DMS53 treated with DMSO at 0.1 percent for 48 hours (cell line): ENCODE data around the gene ZRANB1.

Experiments
- DNase-seq: peaks from one replicate; lab custom pipeline; 2025; ENCODE audit not compliant: unreplicated experiment; lab: John Stamatoyannopoulos, UW

Gene ZRANB1

DNA sequence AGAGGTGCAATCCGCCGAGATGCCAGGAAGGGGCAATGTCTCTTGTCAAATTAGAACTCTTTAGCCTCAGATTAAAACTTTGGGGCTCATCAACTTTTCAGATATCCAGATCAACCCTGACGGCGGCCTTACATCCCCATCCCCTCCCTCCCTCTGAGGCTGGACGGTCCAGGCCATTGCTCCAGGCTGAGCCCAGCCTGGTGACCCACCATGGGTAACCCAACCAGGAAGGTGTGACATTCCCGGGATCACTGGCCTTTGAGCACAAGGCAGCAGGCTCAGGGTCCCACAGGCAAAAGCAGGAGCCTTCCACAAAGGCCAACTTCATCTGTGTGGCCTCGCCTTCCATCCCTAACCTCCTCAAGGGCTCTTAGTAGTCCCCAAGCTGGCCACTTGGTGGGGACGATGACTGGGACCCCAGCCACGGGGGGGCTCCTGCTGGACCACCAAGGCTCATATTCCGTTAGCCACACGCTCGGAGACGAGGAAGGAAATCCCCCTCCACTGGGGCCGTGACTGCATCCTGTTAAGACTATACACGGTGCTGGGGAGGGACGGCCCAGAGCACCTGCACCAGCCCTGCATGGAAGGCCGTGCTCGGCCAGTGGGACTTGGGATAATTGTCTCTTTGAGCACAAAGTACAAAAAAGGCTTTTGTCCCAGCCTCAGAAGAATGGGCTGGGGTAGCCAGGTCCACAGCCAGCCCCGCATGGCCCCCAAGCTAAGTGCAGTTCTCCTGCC is 62.8 kb downstream of the ZRANB1 start:
- DNase-seq, result no peak

DNA sequence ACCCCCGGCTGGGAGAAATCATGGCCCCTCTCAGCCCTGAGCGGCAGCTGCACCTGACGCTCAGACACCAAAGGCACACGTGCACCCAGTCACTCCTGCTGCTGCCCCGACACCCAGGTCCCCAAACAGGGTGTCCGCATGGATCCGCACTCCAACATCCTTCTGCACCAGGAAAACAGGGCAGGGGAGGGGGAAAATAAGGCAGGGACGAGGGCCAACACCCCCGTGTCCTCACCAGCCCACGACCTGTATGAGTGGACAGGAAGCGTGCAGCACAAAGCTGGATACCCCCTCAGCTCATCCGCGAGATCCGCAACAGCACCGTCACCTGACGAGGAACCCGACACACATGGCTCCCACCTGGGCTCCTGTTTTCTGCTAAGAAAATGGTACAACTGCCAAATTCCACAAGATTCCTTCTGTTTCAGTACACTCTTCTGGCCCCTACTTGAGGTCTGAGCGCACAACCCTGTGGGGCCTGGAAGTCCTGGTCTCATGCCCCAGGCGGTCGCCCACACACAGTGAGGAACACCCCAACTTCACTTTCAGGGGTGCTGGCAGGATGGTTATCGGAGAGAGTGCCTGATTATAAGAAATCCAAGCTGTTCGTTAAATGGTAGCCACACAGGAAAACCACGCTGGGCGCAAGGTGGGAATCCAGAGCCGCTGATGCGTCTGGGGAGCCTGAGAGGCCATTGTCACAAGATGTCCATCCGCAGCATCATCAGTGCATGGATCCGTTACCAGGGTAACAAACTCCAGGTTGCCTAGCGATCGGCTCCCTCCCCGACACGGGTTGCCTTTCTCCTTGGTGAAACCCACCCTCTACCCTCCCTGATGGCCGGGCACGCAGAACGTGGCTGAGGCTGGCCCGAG is 63.6 kb downstream of the ZRANB1 start:
- DNase-seq, result no peak

GRCh38 chr10:125006188-125006680 is 64.3 kb downstream of the ZRANB1 start:
- no peak for DNase-seq

DNA sequence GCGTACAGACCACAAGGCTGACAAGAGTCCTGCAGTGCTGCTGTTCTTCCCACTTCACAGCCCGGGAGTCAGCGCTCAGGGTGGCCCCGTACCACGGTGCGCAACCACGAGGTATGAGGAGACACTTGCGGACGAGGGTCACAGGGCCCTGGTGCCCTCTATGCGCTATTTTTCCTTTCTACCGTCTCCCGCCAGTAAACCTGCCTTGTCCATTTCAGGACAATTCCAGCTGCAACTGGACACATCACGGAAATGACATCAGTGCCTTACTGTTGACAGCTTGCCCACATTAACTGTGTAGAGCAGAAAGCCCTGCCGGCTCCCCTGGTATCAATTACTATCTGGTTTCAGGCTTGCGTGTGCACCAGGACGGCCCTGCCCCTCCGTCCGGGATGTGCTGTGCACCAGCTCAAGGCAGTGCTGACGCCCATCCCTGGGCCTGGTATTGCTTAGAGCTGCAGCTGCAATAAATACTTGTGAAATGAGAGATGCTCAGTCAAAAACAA is 65.1 kb downstream of the ZRANB1 start:
- no peak for DNase-seq

DNA sequence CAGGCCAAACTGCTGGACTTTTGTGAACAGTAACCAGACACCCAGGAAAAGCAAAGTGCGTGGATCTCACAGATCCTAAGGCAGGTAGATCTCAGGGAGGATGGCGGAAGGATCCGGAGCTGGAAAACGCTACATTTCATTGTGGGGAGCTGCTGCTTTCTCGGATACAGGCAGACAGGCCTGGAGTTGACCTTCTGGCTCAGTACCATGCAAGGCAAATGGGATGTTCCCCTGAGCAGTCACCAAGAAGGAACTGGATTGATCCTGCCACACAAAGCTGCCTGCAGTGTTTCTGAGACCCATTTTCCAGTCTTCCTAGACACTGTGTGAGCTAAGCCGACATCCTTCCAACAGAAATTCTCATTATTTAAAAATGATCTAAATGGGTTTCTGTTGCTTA is 65.5 kb downstream of the ZRANB1 start:
- DNase-seq, result no peak

- DNase-seq, result no peak
Measured at GRCh38 chr10:125008689-125009638, 67.0 kb downstream of the ZRANB1 start.

GRCh38 chr10:125009661-125010161 is 67.8 kb downstream of the ZRANB1 start:
- DNase-seq, result no peak

GRCh38 chr10:125010362-125010761 is 68.4 kb downstream of the ZRANB1 start:
- DNase-seq, result no peak

DNA sequence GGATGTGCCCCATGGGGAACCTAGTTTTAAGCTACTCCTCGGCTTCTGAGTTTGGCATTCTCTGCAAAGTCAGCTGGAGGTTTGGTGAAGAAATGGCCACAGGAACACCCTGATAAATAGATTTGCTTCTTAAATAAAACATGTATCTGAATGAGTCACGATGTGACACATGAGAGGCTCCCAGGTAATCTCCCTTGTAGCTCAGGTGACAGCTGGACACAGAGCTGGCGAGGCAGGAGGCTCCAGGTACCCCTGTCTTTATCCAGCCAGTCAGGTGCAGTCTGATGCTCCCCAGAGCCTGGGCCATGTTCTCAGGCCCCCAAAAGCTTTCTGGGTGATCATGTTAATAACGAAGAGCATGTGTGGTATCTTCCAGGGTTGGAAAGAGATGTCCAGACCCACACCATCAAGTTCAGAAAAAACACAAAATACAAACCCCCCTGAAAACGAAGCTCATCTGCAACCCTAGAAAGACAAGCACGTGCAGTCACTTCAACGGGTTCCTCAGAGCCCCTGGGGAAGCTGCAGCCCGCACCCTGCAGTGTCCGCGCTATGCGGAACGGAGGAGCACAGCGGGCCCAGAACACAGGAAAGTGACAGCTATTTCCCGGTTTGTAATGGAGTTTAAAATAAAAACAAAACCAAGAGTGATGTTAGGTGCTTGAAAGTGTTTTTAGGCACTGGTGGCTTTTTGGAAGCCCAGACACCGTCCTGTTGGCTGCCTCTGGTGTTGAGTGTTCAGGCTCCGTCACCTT is 69.4 kb downstream of the ZRANB1 start:
- no peak for DNase-seq

- DNase-seq, result no peak
Measured at GRCh38 chr10:125011926-125012705, 70.2 kb downstream of the ZRANB1 start.

DNA sequence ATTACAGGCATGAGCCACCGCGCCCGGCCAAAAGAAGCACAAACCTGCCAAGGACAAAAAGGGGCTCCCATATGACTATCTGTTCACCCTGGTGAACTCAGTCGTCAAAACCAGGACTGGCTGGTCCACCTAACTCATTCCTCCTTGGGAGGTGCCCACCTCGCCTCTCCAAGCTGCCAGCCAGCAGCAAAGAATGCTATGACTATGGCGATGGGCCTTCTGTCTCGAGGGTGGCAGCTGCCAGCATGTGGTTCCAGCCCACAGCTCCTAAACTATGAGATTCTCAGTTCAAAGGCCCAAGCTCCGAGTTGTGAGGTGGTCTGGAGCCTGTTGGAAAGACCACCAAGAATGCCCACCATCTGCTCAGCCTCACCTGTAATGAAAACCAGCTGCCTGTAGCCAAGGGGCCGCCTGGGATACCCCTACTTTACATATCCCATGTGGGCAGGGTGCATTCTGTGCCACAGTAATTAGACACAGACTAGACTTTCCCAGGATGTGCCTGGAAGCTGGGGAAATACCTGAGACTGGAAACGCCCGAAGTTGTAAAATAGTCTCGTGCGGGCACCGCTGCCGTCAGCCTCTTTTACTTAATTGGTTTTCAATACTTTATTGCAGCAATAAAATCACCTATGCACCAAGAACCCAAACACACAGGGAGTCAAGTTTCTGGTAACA is 71.1 kb downstream of the ZRANB1 start:
- no peak for DNase-seq

GRCh38 chr10:125013529-125013872 is 71.6 kb downstream of the ZRANB1 start:
- no peak for DNase-seq

DNA sequence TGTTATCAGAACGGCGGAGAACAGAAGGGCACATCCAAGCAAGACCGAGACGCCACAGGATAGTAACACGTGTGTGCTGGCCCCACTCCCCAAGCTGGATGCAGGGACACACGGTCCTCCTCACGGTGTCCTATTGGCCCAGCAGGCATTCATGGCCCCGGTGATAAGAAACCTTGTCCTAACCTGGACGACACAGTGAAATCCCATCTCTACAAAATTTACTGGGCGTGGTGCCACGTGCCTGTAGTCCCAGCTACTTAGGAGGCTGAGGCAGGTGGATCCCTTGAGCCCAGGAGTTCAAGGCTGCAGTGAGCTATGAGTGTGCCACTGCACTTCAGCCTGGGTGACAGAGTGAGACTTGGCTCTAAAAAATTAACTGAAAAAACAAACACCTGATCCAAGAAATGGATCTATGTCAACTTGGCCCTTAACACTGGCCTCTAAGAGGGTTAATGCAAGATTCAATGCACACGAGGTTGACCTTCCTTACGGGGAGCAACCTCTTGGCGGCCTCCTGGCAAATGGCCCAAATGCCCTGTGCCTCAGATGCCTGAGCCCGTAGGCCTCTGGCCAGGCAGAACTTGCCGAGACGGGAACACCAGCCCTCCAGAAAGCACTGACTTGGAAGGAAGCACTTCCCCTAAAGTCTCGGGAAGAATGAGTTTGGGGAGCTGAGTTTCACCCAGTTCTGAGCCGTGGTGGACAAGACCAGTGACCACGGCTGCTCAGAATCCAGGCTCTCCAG is 72.3 kb downstream of the ZRANB1 start:
- DNase-seq, result no peak

GRCh38 chr10:125014836-125015355 is 73.0 kb downstream of the ZRANB1 start:
- no peak for DNase-seq

DNA sequence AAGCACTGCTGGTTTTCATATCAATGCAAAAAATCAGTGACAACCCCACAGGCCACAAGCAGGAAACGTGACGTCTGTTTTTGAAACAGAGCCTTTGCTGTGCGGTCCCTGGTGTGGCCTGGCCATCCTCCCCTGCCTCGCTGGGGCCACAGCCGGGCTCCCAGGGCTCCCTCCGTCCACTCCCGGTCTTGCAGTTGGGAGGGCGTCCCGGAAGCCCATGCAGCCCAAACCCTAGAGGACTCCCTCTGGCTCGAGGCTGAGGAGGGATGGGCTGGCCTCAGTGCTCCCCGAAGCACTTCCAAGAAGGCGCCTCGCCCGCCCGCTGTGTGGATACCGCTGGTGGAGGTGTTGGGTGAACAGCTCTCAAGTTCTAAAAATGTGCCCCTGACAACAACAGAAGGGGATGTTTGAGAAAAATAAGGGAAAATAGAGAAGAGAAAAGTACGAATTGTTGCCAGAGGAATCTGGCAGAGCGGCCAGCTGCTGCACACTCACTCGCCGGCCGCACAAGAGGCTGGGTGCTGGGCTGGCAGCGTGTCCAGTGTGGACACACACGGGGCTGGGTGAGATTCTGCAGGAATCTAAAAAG is 73.5 kb downstream of the ZRANB1 start:
- DNase-seq, result no peak

GRCh38 chr10:125016123-125016522 is 74.2 kb downstream of the ZRANB1 start:
- DNase-seq, result no peak

DNA sequence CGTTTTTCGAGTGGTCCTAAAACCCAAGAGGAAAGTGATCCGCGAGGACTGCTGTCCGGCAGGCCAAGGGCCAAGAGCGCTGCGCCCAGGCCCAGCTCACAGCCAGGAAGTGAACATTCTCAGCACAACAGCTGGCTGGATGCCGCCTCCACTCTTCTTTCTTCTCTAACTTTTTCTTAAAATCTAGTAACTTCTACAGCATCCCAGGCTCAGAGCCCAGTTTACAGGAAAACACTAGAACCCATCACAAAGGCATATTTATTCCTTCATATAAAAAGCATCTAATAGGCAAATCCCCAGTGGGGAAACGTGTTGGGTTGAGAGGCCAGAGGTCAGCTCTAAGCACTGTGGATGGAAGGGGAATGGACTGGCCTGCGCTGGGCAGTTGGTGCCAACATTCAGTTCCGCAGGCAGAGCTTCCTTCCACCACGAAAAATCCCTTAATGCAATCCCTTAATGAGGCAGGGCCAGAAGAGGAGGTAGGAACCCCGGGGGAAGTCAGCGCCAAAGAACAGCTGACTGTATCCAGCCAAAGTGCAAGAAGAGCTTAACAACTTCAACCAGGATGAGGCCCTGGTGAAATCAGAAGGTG is 74.8 kb downstream of the ZRANB1 start:
- no peak for DNase-seq
